Keratinocyte (primary cell): ENCODE measurements around the gene IL22RA1. TPM values are rescaled to one million over a fixed set of nuclear protein-coding genes. Genes with fewer than 3 reads are reported as not detected.

Source experiments
- DNase-seq: peaks from one replicate; pipeline ENCODE4 v3.0.0-alpha.2; 2011; ENCODE audit warnings: low read depth, missing footprints, low spot score
- FAIRE-seq: peaks from 2 replicates; lab custom pipeline; 2011; peaks lifted over from hg19 to GRCh38; lab: Jason Lieb, UNC
- H2AFZ ChIP-seq: 2 replicates; pipeline ENCODE4 v1.6.0; 2012; ENCODE audit warnings: low read length, control low read depth, inconsistent platforms; ENCODE audit not compliant: control insufficient read depth
- H3K27ac ChIP-seq: 2 replicates; pipeline ENCODE4 v1.5.1; 2011; ENCODE audit warnings: low read length; ENCODE audit not compliant: control insufficient read depth, insufficient read depth
- H3K27me3 ChIP-seq: 3 replicates; pipeline ENCODE4 v1.6.0; 2011; ENCODE audit warnings: low read length; ENCODE audit not compliant: control insufficient read depth, insufficient read depth; ENCODE audit errors: extremely low read depth
- H3K36me3 ChIP-seq, 2 experiments: 2 replicates in 1 of 2; 3 replicates in 1 of 2; pipeline ENCODE4 v1.5.1; 2011; ENCODE audit warnings: low read length in 2 of 2, mild to moderate bottlenecking in 1 of 2; ENCODE audit not compliant: control insufficient read depth in 2 of 2, insufficient read depth in 2 of 2; ENCODE audit errors: extremely low read depth in 1 of 2
- H3K4me1 ChIP-seq: 3 replicates; pipeline ENCODE4 v1.5.1; 2011; ENCODE audit warnings: low read length; ENCODE audit not compliant: control insufficient read depth, insufficient read depth; ENCODE audit errors: extremely low read depth
- H3K4me2 ChIP-seq: 3 replicates; pipeline ENCODE4 v1.6.0; 2011; ENCODE audit warnings: low read depth, low read length; ENCODE audit not compliant: control insufficient read depth, insufficient read depth; ENCODE audit errors: extremely low read depth
- H3K4me3 ChIP-seq, 3 experiments: fragments of 200-600 bp in 1 of 3; sonication (generic) in 1 of 3; 2 replicates in 2 of 3; 3 replicates in 1 of 3; pipeline ENCODE4 v1.5.1; 2011 to 2016; ENCODE audit warnings: low read length in 3 of 3, mild to moderate bottlenecking in 3 of 3, control low read depth in 2 of 3, inconsistent platforms in 1 of 3, low read depth in 1 of 3, mixed read lengths in 1 of 3, mixed run types in 1 of 3, moderate library complexity in 1 of 3; ENCODE audit not compliant: control insufficient read depth in 2 of 3, insufficient read depth in 2 of 3; ENCODE audit errors: extremely low read depth in 1 of 3
- H3K79me2 ChIP-seq: 2 replicates; pipeline ENCODE4 v1.6.0; 2012; ENCODE audit warnings: low read length; ENCODE audit not compliant: control insufficient read depth, insufficient read depth
- H3K9ac ChIP-seq: 3 replicates; pipeline ENCODE4 v1.6.0; 2011; ENCODE audit warnings: low read length; ENCODE audit not compliant: control insufficient read depth, insufficient read depth; ENCODE audit errors: extremely low read depth
- H3K9me1 ChIP-seq: 3 replicates; pipeline ENCODE4 v1.6.0; 2011; ENCODE audit warnings: low read length; ENCODE audit not compliant: control insufficient read depth, insufficient read depth; ENCODE audit errors: extremely low read depth
- H3K9me3 ChIP-seq: 2 replicates; pipeline ENCODE4 v1.5.1; 2012; ENCODE audit warnings: low read depth, low read length; ENCODE audit not compliant: control insufficient read depth
- H4K20me1 ChIP-seq: 3 replicates; pipeline ENCODE4 v1.6.0; 2011; ENCODE audit warnings: low read length; ENCODE audit not compliant: control insufficient read depth, insufficient read depth; ENCODE audit errors: extremely low read depth
- CTCF ChIP-seq, 3 experiments: IDR thresholded peaks in 1 of 3; conservative IDR thresholded peaks in 1 of 3; optimal IDR thresholded peaks in 1 of 3; 2 replicates in 2 of 3; 3 replicates in 1 of 3; pipeline versions ENCODE3 to v1.5.1; 2011; ENCODE audit warnings: low read length in 3 of 3, mild to moderate bottlenecking in 3 of 3, moderate library complexity in 2 of 3, control low read depth in 1 of 3, inconsistent platforms in 1 of 3; ENCODE audit not compliant: insufficient read depth in 2 of 3; ENCODE audit errors: extremely low read depth in 1 of 3
- EZH2 ChIP-seq: IDR thresholded peaks from one replicate; pipeline ENCODE4 v1.6.1; 2012; ENCODE audit warnings: inconsistent platforms, mild to moderate bottlenecking, low read length, moderate library complexity
- dilution Hi-C: fragments of 300-500 bp; cut with MboI; formaldehyde crosslinking; loops from one replicate; pipeline ENCODE4 v1.7.0; 2020; ENCODE audit warnings: low sequenced_read_pairs; ENCODE audit not compliant: extremely low pct_ligation_motif_present
- polyA plus RNA-seq, 5 experiments: library from polyadenylated mRNA; depleted of rRNA in 3 of 5; stranded (reverse) in 3 of 5; stranded (forward) in 1 of 5; unstranded in 1 of 5; fragments of >200 nt; gene quantifications; 1 replicate in 1 of 5; 2 replicates in 3 of 5; 3 replicates in 1 of 5; pipeline versions ENCODE4 v1.2.1 to v1.2.3, GENCODE V29; 2011 to 2012; ENCODE audit warnings: missing spikeins in 2 of 5, low read depth in 1 of 5, low replicate concordance in 1 of 5

The IL22RA1 gene
- polyA plus RNA-seq, 1 donor (not counting 4 experiments of a cell fraction or from before 2014, with no cell fraction given): 1.7 TPM

- DNase-seq: no peak
- Histone ChIP-seq H3K4me2 (peak overlapping the region; percentile 88), H3K4me3 (peak overlapping the region in 1 of 3 experiments; percentile 72), H3K27ac (peak overlapping the region; percentile 88), H2AFZ (no peak overlapping the region), H3K9me3 (no peaks in the 10 kb centered on the region), H3K4me1 (peaks cover 21% of the 10 kb centered on the region), H3K9me1 (no peaks in the 10 kb centered on the region), H3K9ac (peak overlapping the region; percentile 51), H3K79me2 (no peaks in the 10 kb centered on the region), H3K36me3 (no peaks in the 10 kb centered on the region), H3K27me3 (no peaks in the 10 kb centered on the region), H4K20me1 (no peaks in the 10 kb centered on the region)
- no peak for TF ChIP-seq EZH2
- no peak for TF ChIP-seq CTCF (optimal IDR thresholded peaks at IDR 0.05 in 1 of 3, IDR thresholded peaks at IDR 0.05 in 1 of 3, conservative IDR thresholded peaks at IDR 0.05 in 1 of 3; ENCODE audit: extremely low read depth in 1 of 3, insufficient read depth in 2 of 3, low read length in 3 of 3)
- dilution Hi-C loops: no loop called here
- FAIRE-seq: no peak
Observed at GRCh38 chr1:24151175-24151533, 8.2 kb upstream of the IL22RA1 start.

GRCh38 chr1:24150234-24151174, 7.6 kb upstream of the IL22RA1 start:
- H3K36me3 ChIP-seq: no peaks in the 10 kb centered on the region
- H4K20me1 ChIP-seq: no peaks in the 10 kb centered on the region
- H3K9me1 ChIP-seq: no peaks in the 10 kb centered on the region
- peak overlapping the region; percentile 88 for H3K4me2 ChIP-seq
- dilution Hi-C loops: no loop called here
- TF ChIP-seq CTCF (optimal IDR thresholded peaks at IDR 0.05 in 1 of 3, IDR thresholded peaks at IDR 0.05 in 1 of 3, conservative IDR thresholded peaks at IDR 0.05 in 1 of 3; ENCODE audit: extremely low read depth in 1 of 3, insufficient read depth in 2 of 3, low read length in 3 of 3) (peak; percentile 70 to 93 (median 91)), EZH2 (no peak)
- no peaks in the 10 kb centered on the region for H3K79me2 ChIP-seq
- H3K27me3 ChIP-seq: no peaks in the 10 kb centered on the region
- H2AFZ ChIP-seq: peak overlapping the region; percentile 85
- H3K4me3 ChIP-seq: peak overlapping the region; percentile 32 to 72 (median 34)
- peak overlapping the region; percentile 88 for H3K27ac ChIP-seq
- H3K4me1 ChIP-seq: peaks cover 21% of the 10 kb centered on the region
- H3K9me3 ChIP-seq: no peaks in the 10 kb centered on the region
- H3K9ac ChIP-seq: peak overlapping the region; percentile 87
- peak; percentile 70 for DNase-seq
- no peak for FAIRE-seq
